HCT116 (cell line): ENCODE data around the gene DMKN.

Source experiments
- POLR2A ChIP-seq: IDR thresholded peaks from 2 replicates; pipeline ENCODE4 v1.7.0; 2011; ENCODE audit warnings: borderline replicate concordance; ENCODE audit not compliant: insufficient read depth, insufficient read length; ENCODE audit errors: extremely low read depth
- POLR2AphosphoS5 ChIP-seq: IDR thresholded peaks from 2 replicates; pipeline ENCODE4 v1.6.1; 2011; ENCODE audit warnings: mild to moderate bottlenecking, low read depth, low read length, moderate library complexity
- TF ChIP-seq, protein P1 (sequence below), 3 experiments: fragments of 200-600 bp in 1 of 3; sonication (generic) in 1 of 3; IDR thresholded peaks in 2 of 3; conservative IDR thresholded peaks in 1 of 3; 2 replicates each; pipeline ENCODE4 v1.5.1; 2012 to 2017; ENCODE audit warnings: low read depth in 2 of 3, low read length in 2 of 3, antibody characterized with exemption in 1 of 3, borderline replicate concordance in 1 of 3, control low read depth in 1 of 3, mild to moderate bottlenecking in 1 of 3, mixed read lengths in 1 of 3, mixed run types in 1 of 3, moderate library complexity in 1 of 3; ENCODE audit not compliant: insufficient read depth in 1 of 3

DNA sequence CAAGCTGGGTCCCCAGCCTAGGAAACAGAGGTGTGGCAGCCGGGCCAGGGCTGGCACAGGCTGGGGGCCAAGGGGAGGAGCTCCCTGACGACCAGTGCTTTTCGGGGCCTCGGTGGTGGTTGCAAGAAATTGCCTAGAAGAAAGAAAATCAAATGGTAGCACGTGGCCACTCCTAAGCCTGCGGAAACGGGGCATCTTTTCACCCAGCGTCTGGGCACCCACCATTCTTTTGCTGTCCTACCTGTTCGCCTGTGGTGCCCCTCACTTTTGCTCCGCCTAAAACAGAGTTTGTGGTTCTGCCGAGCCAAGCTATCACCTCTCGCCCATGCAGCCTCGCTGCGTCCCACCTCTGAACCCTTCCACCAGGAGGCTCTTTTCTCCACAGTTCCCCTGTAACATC, 16.0 kb downstream of the DMKN start:
- no peak for TF ChIP-seq POLR2A
- TF ChIP-seq, protein P1, sequence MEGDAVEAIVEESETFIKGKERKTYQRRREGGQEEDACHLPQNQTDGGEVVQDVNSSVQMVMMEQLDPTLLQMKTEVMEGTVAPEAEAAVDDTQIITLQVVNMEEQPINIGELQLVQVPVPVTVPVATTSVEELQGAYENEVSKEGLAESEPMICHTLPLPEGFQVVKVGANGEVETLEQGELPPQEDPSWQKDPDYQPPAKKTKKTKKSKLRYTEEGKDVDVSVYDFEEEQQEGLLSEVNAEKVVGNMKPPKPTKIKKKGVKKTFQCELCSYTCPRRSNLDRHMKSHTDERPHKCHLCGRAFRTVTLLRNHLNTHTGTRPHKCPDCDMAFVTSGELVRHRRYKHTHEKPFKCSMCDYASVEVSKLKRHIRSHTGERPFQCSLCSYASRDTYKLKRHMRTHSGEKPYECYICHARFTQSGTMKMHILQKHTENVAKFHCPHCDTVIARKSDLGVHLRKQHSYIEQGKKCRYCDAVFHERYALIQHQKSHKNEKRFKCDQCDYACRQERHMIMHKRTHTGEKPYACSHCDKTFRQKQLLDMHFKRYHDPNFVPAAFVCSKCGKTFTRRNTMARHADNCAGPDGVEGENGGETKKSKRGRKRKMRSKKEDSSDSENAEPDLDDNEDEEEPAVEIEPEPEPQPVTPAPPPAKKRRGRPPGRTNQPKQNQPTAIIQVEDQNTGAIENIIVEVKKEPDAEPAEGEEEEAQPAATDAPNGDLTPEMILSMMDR (IDR thresholded peaks at IDR 0.05 in 2 of 3, conservative IDR thresholded peaks at IDR 0.05 in 1 of 3; ENCODE audit: borderline replicate concordance in 1 of 3, insufficient read depth in 1 of 3, low read depth in 2 of 3, low read length in 2 of 3), result no peak
- TF ChIP-seq POLR2AphosphoS5, result no peak
